GM12891 (cell line): ENCODE results near the gene WDHD1.
"Not testable (repeated sequence)": the region's sequence is repeated elsewhere in the genome, so short reads cannot be mapped to it uniquely, and the experiment has no call there.

Source experiments
- DNase-seq: peaks from one replicate; pipeline ENCODE4 v3.0.0; 2011; ENCODE audit warnings: low spot score; ENCODE audit not compliant: insufficient read length
- FAIRE-seq: peaks from 2 replicates; lab custom pipeline; 2011; peaks lifted over from hg19 to GRCh38; lab: Jason Lieb, UNC
- PAX5 ChIP-seq: IDR thresholded peaks from 2 replicates; pipeline ENCODE4 v1.6.1; 2011; ENCODE audit warnings: low read length, moderate library complexity, mild to moderate bottlenecking; ENCODE audit not compliant: insufficient read depth, severe bottlenecking
- POLR2A ChIP-seq: IDR thresholded peaks from 2 replicates; pipeline ENCODE4 v1.6.1; 2011; ENCODE audit warnings: low read depth, low read length, control low read depth
- POLR2AphosphoS5 ChIP-seq: IDR thresholded peaks from 2 replicates; pipeline ENCODE4 v1.6.1; 2011; ENCODE audit warnings: low read depth, low read length, control low read depth
- POU2F2 ChIP-seq: IDR thresholded peaks from 2 replicates; pipeline ENCODE4 v1.6.1; 2011; ENCODE audit warnings: low read depth, mild to moderate bottlenecking, control low read depth, low read length, moderate library complexity
- SPI1 ChIP-seq: IDR thresholded peaks from 2 replicates; pipeline ENCODE4 v1.6.1; 2011; ENCODE audit warnings: low read depth, low read length, control low read depth
- TAF1 ChIP-seq: IDR thresholded peaks from 2 replicates; pipeline ENCODE4 v1.6.1; 2011; ENCODE audit warnings: low read depth, low read length, control low read depth

Gene WDHD1

DNA sequence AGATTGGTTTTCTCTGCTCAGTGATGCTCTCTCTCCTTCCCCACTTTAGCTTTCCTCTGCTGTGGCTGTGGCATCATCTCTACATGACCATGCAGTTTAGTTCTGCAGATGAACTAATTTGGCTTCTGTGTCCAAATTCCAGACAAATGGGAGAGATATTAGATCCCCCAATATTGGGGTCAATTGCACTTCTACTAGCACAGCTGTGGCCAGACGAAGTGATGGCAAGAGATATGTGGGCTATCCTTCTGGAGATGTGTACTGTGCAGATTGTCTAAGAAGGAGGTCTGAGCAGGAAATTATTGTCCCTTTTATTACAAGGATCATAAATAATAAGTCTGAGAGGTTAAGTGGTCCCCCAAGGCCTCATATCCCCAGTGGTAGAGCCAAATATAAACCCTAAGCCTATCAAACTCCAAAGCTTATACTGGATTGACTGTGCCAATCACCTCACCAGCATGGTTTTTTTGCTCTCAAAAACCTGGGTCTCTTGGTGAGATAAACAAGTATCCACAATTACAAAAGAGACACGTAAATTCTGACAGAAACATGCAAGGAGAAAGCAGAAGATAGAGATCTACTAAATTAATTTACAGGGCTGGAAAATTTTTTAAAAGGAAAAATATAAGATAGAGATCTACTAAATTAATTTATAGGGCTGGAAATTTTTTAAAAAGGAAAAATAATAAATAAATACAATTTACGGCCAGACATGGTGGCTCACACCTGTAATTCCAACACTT lies 95.1 kb downstream of the WDHD1 start:
- DNase-seq = no peak
- TF ChIP-seq POU2F2 (no peak), PAX5 (no peak), POLR2A (no peak), SPI1 (no peak), TAF1 (no peak), POLR2AphosphoS5 (no peak)
- no peak for FAIRE-seq

DNA sequence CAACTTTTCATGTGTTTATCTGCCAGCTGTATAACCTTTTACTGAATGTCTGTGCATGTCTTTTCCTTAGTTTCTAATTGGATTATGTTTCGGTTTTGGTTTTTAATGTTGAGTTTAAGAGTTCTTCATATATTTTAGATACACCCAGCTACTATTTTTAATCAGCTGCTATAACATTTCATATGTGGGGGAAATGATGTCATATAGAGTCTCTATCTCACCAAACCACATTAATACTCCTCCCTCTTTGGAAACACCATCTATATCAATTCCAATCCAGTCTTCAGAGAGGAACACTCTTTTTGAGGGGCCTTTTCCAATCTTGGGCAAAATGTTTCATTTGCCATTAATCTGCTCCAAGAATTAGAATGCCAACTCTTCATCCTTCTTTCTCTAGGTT lies 95.8 kb downstream of the WDHD1 start:
- no peak for TF ChIP-seq SPI1
- no peak for TF ChIP-seq TAF1
- no peak for TF ChIP-seq POLR2A
- no peak for TF ChIP-seq PAX5
- no peak for TF ChIP-seq POLR2AphosphoS5
- DNase-seq (no peak), FAIRE-seq (no peak)

DNA sequence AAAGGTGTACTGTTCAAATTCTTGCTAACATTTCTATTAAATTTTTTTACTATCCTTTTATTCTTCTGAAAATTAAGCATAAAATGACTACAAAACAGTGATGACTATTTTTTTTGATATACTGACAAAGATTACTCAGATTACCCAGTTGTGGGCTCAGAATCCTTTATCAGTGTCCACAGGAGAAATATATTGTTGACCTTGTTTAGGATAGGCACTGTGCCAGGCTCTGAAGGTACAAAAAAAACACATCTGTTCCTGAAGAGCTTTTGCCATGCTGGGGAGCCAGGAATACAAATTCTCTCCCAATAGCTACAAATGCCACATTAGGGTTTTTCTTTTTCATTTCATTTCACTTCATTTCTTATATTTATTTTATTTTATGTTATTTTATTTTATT lies 97.3 kb downstream of the WDHD1 start:
- TF ChIP-seq POU2F2 (no peak), POLR2A (no peak), SPI1 (no peak), POLR2AphosphoS5 (no peak), PAX5 (no peak), TAF1 (no peak)
- DNase-seq (no peak), FAIRE-seq (no peak)

DNA sequence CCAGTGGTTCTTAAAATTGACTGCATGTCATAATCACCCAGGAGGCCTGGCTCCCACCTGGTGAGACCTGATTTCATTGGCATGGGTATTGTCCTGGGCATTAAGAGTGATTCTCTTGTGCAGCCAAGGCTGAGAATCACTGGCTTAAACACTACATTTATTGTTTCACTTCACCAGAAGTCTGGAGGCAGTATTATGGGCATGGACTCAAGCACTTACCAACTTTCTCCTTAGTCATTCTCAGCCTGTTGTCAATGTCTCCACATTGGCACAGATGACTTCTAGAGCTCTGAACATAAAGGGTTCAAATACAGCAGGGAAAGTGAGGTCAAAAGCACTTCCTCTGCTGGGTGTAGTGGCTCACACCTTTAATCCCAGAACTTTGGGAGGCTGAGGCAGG lies 98.7 kb downstream of the WDHD1 start:
- DNase-seq = no peak
- FAIRE-seq = peak; percentile 20
- TF ChIP-seq SPI1 (no peak), POLR2A (no peak), PAX5 (no peak), TAF1 (no peak), POU2F2 (no peak)

GRCh38 chr14:54927551-54927950 lies 99.3 kb downstream of the WDHD1 start:
- DNase-seq (no peak), FAIRE-seq (no peak)
- TF ChIP-seq PAX5 (no peak), POLR2A (no peak), TAF1 (no peak), POU2F2 (no peak), POLR2AphosphoS5 (no peak), SPI1 (no peak)

DNA sequence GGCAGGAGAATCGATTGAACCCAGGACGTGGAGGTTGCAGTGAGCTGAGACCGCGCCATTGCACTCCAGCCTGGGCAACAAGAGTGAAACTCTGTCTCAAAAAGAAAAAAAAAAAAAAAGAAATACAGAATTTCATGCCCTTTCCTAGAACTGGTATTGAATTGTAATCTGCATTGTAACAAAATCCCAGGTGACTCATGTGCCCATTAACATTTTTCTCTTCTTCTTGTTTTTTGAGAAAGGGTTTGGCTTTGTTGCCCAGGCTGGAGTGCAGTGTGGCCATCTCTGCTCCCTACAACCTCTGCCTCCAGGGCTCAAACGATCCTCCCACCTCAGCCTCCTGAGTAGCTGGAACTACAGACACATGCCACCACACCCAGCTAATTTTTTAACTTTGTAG lies 100.3 kb downstream of the WDHD1 start:
- DNase-seq, FAIRE-seq: not testable (repeated sequence)

DNA sequence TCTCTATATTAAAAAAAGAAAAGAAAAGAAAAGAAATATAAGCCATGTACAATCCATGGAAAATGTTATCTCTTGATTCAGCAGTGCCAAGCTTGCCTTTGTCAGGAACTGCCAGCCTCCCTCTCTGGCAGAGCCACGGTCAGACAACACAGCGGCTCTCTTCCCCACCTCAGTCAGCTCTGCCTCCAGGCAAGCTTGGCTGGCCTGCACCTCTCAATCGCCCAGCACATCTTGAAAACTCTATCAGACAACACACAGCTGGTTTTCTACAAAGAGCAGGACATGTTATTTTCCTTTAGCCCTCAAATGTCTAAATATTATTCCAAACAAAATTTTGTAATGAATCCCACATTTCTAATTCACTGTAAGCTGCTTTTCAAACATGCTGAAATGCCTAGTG lies 104.3 kb downstream of the WDHD1 start:
- TF ChIP-seq POU2F2 (no peak), SPI1 (no peak), TAF1 (no peak), POLR2A (no peak), PAX5 (no peak), POLR2AphosphoS5 (no peak)
- DNase-seq (no peak), FAIRE-seq (no peak)

DNA sequence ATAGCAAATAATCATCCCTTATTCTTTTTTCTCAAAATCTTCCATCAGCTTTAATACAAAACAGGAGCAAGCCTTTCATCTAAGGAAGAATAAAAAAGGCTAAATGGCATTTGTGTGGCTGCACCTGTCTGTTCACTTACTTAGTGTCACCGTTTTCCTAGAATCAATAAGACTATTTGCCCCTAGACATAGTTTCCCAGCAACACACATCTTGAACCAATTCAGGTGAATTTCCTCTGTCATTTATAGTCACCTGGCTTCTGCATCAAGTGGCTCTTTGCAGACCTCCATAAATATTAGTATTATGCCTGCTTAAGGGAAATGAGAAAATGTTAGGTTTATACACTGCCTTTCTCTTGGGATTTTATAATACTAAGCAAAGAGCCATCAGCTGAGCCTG lies 106.8 kb downstream of the WDHD1 start:
- no peak for TF ChIP-seq PAX5
- no peak for TF ChIP-seq POU2F2
- TF ChIP-seq SPI1 = no peak
- TF ChIP-seq TAF1 = no peak
- no peak for TF ChIP-seq POLR2A
- TF ChIP-seq POLR2AphosphoS5 = no peak
- no peak for FAIRE-seq

GRCh38 chr14:54919330-54919729 lies 107.6 kb downstream of the WDHD1 start:
- DNase-seq (no peak), FAIRE-seq (no peak)
- TF ChIP-seq POU2F2 (no peak), TAF1 (no peak), SPI1 (no peak), POLR2AphosphoS5 (no peak), PAX5 (no peak), POLR2A (no peak)

More for the DNA sequence above, 106.8 kb downstream of the WDHD1 start:
- DNase-seq = no peak

GRCh38 chr14:54918427-54918826 lies 108.5 kb downstream of the WDHD1 start:
- TF ChIP-seq SPI1 (no peak), PAX5 (no peak)
- DNase-seq (no peak), FAIRE-seq (no peak)

GRCh38 chr14:54916101-54916500 lies 110.8 kb downstream of the WDHD1 start:
- TF ChIP-seq TAF1 = no peak
- no peak for TF ChIP-seq POU2F2
- no peak for TF ChIP-seq SPI1
- TF ChIP-seq POLR2AphosphoS5 = no peak
- FAIRE-seq = no peak
- DNase-seq = no peak
